Testis (tissue), 2 donors: ENCODE data around the gene OSBPL3.

Experiments
- POLR2A ChIP-seq: fragments of 450-650 bp; IDR thresholded peaks from one replicate; pipeline ENCODE4 v1.6.1; 2017; ENCODE audit warnings: antibody characterized with exemption, mild to moderate bottlenecking, moderate library complexity
- TF ChIP-seq, protein P1 (sequence below), 3 experiments: fragments of 450-650 bp in 2 of 3; fragments of 200-600 bp in 1 of 3; sonication (generic) in 1 of 3; IDR thresholded peaks; one replicate each; pipeline ENCODE4 v1.5.1; 2016 to 2019; ENCODE audit warnings: antibody characterized with exemption in 3 of 3, mild to moderate bottlenecking in 2 of 3, moderate library complexity in 1 of 3

DNA sequence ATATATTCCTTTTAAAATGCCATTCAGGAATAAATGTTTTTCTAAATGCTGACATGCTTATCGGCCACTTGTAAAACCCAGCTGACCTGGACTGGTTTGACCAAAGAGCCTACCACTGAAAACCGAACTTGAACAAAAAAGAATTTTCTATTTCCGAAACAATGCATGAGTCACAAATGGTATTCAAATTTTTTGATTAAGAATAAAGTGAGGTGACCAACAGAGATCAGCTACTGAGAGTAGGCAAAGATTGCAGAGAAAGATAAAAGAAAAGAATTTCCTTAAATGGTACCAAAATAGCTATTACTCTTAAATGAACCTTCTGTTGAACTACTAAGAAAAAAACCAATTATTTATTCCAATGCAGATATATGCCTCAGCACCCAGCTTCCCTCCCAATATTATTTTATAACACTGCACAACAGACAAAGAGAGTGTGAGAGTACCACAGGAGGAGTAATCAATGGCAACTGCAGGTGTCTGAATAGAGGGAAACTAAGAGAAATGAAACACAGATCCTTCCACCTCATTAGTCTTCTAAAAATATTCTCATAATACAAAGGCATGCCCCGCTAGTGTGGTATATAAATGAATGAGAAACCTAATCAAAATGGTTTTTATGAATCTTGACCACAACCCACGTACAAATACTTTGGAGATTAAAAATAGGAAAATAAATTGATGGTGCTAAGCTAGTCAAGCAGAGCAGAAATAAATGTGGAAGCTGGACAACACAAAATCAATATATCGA, 20.1 kb downstream of the OSBPL3 start:
- TF ChIP-seq, protein P1, sequence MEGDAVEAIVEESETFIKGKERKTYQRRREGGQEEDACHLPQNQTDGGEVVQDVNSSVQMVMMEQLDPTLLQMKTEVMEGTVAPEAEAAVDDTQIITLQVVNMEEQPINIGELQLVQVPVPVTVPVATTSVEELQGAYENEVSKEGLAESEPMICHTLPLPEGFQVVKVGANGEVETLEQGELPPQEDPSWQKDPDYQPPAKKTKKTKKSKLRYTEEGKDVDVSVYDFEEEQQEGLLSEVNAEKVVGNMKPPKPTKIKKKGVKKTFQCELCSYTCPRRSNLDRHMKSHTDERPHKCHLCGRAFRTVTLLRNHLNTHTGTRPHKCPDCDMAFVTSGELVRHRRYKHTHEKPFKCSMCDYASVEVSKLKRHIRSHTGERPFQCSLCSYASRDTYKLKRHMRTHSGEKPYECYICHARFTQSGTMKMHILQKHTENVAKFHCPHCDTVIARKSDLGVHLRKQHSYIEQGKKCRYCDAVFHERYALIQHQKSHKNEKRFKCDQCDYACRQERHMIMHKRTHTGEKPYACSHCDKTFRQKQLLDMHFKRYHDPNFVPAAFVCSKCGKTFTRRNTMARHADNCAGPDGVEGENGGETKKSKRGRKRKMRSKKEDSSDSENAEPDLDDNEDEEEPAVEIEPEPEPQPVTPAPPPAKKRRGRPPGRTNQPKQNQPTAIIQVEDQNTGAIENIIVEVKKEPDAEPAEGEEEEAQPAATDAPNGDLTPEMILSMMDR (IDR thresholded peaks at IDR 0.05), result no peak
- no peak for TF ChIP-seq POLR2A
